GM12873 (cell line): Measurements from ENCODE around the gene FOXS1.

Experiments used
- TF ChIP-seq, protein P1 (sequence below): IDR thresholded peaks from 2 replicates; pipeline ENCODE4 v1.5.1; 2012; ENCODE audit warnings: low read depth, mild to moderate bottlenecking, moderate library complexity, low read length, control low read depth; ENCODE audit not compliant: insufficient read depth; ENCODE audit errors: missing control alignments

Gene FOXS1

DNA sequence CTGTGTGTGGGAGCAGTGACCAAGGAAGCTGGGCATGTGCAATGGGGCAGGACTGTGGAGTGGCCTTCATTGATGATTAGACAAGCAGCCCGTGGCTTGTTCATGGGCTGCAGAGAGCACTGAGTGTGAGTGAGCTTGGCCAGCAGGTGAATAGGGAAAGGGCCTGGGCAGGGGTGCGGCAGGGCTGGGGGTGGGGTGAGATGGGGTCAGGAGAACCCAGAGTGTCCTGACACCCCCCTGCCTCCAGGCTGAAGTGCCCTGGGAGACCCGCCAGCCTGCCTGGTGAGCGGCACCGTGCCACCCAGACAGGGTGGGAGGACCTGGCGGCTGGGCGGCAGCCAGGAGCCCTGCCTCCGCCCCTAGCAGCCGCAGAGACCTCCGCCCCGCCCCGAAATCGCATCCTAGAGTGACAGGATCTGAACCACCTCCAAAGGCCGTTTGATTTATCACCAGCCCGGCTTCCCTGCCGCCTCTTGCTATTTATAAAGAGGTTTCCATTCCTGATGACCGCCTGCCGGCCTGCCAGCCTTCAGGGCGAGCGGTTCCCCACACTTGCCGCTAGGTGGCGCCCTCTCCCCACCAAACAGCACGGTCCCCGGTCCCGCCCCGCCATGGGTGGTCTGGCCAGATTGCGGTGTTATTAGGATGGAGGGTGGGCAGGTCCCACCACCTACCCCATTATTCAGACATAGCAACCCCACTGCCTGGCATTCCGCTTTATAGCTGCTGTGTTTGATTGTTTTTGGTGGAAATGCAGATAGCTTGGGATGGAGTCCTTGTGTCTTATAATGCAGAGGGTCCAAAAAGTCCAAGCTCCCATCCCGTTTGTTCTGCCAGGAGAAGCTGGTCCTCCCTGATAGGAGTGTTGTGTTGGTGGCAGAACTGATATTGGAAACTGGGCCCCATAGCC, 22.7 kb downstream of the FOXS1 start:
- TF ChIP-seq, protein P1, sequence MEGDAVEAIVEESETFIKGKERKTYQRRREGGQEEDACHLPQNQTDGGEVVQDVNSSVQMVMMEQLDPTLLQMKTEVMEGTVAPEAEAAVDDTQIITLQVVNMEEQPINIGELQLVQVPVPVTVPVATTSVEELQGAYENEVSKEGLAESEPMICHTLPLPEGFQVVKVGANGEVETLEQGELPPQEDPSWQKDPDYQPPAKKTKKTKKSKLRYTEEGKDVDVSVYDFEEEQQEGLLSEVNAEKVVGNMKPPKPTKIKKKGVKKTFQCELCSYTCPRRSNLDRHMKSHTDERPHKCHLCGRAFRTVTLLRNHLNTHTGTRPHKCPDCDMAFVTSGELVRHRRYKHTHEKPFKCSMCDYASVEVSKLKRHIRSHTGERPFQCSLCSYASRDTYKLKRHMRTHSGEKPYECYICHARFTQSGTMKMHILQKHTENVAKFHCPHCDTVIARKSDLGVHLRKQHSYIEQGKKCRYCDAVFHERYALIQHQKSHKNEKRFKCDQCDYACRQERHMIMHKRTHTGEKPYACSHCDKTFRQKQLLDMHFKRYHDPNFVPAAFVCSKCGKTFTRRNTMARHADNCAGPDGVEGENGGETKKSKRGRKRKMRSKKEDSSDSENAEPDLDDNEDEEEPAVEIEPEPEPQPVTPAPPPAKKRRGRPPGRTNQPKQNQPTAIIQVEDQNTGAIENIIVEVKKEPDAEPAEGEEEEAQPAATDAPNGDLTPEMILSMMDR = peak; percentile 94

DNA sequence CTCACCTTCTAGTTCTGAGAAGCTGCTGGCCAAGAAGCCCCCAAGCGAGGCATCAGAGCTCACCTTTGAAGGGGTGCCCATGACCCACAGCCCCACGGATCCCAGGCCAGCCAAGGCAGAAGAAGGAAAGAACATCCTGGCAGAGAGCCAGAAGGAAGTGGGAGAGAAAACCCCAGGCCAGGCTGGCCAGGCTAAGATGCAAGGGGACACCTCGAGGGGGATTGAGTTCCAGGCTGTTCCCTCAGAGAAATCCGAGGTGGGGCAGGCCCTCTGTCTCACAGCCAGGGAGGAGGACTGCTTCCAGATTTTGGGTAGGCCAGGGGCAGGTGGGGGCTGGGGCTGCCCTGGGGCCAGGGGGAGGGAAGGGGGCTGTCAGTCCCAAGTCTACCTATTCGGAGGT, 24.0 kb downstream of the FOXS1 start:
- TF ChIP-seq, protein P1 = no peak

DNA sequence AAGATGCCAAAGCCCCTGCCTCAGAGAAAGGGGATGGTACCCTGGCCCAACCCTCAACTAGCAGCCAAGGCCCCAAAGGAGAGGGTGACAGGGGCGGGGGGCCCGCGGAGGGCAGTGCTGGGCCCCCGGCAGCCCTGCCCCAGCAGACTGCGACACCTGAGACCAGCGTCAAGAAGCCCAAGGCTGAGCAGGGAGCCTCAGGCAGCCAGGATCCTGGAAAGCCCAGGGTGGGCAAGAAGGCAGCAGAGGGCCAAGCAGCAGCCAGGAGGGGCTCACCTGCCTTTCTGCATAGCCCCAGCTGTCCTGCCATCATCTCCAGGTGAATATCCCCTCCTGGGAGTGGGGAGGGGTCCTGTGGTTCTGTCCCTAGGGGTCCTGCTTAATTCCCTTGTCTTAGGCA, 25.2 kb downstream of the FOXS1 start:
- TF ChIP-seq, protein P1 = no peak

DNA sequence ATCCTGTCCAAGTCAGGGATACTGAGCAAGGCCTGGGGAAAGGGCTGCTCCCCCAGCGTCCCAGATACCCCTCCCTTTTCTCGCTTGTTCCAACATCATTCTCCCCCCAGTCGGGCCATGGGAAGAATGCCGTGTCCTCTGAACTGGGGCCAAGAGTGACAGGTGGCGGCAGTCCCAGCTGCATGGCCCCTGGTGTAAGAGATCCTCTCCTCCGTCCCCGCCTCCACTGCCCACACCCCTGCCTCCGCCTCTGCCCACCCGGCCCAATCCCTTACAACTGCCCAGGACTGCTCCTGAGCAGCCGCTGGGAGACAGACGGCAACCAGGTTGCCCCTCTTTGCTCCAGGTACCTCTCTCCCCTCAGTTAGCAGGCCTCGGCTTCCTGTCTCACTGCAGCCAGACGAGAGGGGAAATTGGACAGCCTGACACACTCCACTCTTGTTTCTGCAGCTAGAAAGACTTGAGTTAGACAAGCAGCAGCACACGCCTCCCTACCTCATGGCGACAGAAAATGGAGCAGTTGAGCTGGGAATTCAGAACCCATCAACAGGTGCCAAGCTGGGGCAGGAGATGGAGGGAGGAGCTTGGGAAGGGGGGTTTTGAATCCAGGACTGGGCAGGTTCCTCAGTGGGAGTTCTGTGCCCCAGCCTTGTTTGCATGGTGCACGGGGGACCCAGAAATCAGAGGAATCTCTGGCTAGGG, 26.2 kb downstream of the FOXS1 start, which contains the start of gene MYLK2:
Gene MYLK2, plus strand, starts transcription at position 274 of the 702 bp plus-strand sequence. Its CDS starts 225 bp downstream, at position 499.
- TF ChIP-seq, protein P1 = no peak

DNA sequence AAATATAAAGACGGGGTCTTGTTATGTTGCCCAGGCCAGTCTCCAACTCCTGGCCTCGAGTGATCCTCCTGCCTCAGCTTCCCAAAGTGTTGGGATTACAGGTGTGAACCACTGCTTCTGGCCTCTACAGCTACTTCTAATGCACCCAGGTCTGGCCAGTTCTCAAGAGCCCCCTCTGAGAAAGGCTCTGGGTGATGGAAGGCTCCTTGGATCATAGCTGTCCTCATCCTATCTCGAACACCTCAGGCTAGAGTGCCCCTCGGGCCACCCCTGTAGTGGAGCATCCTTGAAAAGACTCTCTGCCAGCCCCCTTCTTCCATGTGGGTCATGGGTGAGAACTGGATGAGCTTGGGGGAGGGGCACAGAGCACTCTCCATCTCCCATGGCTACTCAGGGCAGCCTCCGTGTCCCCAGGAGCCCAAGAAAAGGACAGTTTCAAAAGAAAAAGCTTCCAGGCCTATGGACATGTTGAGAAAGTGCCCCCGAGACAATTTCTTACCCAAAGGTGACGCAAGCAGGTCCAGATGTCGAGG, 27.0 kb downstream of the FOXS1 start:
- TF ChIP-seq, protein P1 = no peak

DNA sequence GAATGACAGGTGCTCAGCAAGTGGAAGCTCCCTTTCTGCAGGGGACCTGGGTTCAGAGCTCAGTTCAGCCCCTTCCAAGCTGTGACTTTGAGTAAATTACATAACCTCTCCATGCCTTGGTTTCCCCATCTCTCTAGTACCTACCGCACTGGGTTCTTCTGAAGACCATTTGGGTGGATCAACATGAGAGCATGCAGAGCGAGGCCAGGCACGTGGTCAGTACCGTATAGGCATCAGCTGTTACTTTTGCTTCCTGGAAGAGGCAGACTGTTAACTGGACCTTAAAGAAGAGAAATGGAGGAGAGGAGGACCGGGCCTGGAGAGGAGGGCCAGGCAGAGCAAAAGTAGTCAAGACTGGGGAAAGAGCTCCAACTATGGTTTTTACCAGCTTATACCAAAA, 27.9 kb downstream of the FOXS1 start:
- TF ChIP-seq, protein P1 = no peak

DNA sequence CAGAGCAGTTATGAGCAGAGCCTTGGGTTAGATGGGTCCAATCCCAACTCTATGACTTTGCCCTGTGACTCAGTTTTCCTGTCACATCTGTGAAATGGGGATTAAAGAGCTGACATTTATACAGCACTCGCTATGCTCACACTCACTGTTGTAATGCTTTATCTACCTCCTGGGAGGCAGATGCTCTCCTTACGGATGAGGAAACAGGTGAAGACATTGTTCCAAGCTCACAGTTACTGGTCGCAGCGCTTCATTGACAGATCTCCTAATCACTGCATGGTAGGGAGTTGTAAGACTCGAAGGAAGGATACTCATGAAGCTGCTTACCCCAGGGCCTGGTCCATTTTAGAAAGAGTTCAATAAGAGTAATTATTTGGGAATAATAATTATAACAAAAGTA, 29.2 kb downstream of the FOXS1 start:
- TF ChIP-seq, protein P1 = no peak
